HG03571 (cell line): ENCODE results near the gene IQCK.
"Not testable (repeated sequence)": the region's sequence is repeated elsewhere in the genome, so short reads cannot be mapped to it uniquely, and the experiment has no call there.

Experiments
- ATAC-seq: cut with Tn5 transposase; IDR thresholded peaks from one replicate; pipeline ENCODE4 v1.9.1; 2021; ENCODE audit not compliant: unreplicated experiment

IQCK gene

DNA sequence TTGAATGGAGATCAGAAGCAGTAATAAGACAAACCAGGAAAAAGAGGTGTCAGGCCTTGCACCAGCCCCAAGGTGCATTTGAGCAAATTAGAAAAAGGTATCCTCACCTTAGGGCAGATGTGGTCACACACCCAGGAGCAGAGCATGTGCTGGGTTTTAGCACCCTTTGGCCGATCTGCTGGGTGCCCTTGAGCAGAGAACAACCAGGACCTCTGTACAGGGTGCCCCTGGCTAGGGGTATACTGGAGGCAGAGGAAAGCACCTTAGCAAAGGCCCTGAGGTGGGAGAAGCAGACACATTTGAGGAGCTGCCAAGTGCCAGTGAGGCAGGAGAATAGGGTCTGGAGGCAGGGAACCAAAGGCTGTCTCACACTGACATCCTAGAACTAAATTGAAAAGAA lies 67.0 kb downstream of the IQCK start:
- no peak for ATAC-seq

DNA sequence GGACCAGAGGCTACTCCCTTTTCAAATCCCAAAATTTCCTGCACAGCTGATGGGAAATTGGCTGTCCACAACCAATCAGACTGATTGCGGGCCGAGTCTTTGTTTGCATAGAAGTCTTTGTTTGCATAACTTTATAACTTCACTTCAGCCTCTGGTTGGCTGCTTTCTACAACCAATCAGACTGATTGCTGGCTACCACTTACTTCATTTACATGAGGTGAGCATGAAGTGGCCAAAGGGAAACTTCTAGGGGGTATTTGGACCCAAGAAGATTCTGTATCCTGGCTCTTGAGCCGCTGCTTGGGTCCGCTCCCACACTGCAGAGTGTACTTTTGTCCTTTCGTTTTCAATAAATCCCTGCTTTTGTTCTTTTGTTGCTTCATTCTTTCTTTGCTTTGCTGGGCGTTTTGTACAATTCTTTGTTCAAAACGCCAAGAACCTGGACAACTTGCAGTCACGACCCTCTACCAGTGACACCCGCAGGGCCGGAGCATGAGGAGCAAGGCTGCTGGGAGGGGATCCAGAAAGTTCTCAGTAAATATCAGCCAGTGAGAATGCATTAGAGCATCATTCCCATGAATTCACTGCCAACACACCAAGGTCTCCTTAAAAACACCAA lies 67.5 kb downstream of the IQCK start:
- no peak for ATAC-seq

DNA sequence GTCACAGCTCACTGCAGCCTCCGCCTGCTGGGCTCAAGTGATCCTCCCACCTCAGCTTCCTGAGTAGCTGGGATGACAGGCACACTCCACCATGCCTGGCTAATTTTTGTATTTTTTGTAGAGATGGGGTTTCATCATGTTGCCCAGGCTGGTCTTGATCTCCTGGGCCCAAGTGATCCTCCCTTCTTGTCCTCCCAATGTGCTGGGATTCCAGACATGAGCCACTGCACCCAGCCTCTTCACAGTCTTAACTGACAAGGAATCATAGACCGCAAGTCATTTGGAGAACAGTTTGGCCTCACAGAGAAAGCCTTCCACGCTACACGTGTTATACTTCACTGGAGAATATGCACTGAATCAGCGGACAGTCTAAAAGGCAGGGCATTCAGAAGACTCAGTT lies 83.3 kb downstream of the IQCK start:
- not testable (repeated sequence) for ATAC-seq

DNA sequence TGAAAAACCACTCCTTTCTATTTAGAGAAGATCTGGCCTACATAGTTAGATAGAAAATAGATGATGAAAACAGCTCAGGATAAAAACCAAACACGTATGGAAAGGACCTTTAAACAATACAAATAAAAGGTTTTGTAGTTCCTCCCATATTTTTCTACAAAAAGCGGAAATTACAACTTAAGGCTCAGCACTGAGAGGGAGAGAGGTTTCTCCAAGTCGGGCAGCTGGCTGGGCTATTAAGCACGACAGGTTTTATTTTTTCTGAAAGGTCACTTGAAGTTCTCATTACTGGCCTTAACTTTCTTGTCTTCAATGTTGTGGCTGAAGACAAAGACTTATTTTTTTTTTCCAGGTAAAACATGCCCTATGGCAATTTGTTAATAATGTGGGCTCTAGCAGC lies 83.8 kb downstream of the IQCK start:
- not testable (repeated sequence) for ATAC-seq

DNA sequence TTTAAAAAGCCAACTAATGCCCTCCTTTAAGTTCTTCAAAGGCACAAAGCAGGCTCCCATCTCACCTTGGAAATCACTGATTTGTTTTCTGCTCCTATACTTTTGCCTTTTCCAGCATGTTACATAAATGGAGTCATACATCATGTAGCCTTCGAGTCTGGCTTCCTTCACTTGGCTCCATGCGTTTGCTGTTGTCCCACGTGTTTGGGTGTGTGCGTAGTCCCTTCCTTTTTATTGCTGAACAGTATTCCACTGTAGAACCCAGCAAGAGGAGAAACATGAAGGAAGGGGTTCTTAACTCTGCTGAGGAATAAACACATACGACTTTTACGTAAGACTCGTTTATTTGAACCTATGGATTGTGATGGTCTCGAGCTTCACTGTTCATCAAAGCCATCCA lies 84.5 kb downstream of the IQCK start:
- ATAC-seq = no peak

DNA sequence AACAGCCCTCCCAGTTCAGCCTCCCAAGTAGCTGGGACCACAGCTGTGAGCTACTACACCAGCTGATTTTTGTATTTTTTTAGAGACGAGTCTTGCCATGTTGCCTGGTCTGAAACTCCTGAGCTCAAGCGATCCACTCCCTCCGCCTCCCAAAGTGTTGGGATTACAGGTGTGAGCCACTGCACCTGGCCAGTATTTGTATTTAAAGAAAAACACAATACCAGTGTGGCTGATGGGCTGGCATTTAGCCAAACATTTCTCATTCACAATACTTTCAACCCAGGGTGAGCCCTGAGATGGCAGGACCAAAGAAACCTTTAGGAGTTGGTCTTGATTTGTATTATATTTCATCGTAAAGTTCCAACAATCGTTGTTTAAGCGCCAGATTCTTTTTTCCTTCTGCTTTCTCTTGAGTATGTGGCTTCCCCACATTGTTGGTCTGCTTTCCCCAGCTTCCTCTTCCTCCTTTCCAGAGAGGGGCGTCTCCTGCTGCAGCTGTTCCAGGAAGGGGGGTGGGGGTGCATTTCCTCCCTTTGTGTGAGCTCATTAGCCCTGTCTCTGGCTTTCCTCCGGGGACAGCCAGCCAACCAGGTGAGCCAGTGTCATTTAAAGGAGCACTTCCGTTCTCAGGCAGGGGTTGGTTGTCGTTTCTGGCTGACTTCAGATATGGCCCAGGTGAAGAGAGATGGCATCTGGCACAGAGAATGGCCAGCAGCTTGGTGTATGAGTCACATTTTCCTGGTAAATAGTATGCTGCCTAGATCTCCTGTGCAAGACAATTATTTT lies 86.7 kb downstream of the IQCK start:
- no peak for ATAC-seq

DNA sequence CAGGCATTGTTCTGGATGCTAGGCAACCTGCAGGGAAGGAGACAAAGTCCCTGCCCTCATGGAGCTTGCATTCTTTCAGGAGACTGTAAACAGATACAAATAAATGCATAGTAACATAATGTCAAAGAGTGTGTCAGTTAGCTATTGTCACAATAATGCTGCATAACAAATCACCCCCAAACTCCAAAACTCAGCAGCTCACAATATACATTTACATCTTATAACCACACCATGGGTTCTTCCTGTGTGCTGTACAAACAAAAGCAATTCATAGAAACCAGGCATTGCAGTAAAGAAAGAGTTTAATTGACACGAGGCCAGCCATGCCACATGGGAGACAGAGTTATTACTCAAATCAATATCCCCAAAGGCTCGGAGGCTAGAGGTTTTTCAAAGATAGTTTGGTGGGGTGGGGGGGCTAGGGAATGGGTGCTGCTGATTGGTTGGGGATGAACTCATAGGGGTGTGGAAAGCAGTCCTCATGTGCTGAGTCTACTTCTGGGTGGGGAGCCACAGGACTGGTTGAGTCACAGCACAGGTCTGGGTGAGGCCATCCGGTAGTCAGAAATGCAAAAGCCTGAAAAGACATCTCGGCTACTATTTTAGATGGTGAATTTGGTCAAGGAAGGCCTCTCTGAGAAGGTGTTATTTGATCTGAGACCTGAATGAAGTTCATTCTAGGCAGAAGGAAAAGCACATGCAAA lies 87.5 kb downstream of the IQCK start:
- ATAC-seq = no peak

DNA sequence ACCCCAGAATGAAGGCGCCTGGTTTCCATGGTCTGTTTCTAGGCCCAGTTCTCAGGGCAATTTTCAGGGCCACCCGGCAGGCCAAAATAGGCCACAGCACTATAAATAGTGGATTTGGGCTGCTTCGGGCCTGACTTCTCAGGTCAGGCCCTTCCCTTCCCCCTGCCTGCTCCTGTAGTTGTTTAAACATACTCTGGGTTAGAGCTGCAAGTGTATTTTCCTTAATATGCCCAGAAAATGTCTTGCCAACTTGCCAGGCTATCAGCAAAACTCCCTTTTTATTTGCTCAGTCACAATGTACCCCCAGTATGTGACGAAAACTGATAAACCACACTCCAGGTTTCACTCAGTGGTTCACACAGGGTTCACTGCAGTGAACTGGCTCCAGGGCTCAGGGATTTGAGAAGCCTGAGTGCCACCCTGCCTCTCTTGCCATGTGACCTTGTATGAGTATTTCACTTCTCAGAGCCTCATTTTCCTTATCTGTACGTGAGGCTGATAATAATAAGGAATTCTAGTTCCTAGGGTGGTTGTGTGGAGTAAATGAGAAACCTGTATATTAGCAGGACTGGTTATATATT lies 90.1 kb downstream of the IQCK start:
- ATAC-seq = no peak

DNA sequence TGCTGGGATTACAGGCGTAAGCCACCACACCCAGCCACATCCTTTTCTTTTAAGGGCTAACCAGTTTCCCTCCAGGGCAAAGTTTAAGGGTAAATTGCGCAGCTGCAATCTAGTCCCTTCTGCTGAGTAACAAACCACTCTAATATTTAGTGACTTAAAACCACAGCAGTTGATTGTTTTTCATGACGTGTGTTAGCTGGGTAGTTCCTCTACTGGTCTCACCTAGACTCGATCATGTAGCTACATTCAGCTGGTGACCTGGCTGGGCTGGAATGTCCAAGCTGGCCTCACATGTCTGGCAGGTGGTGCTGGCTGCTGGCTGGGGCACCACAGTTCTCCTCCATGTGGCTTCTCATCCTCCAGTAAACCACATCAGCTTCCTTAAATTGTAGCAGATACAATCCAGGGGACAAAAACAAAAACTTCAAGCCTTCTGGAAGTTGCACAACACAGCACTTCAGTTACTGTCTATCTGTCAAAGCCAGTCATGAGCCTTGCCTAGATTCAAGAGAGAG lies 91.1 kb downstream of the IQCK start:
- ATAC-seq = no peak

DNA sequence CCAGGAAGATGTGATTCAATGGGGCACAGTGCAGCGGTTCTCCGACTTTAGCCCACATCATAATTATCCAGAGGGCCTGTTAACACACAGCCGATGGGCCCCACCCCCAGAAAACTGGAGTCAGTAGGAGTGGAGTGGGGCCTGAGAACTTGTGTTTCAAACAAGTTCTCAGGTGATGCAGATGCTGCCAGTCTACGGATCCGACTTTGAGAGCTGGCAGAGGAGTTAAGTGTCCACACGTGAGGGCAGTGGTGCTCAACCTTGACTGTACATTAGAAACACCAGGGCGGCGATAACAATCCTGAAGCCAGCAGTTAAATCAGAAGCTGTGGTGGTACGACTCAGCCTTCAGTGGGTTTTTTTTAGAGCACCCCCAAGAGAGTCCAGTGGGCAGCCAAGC lies 91.6 kb downstream of the IQCK start:
- ATAC-seq = no peak

DNA sequence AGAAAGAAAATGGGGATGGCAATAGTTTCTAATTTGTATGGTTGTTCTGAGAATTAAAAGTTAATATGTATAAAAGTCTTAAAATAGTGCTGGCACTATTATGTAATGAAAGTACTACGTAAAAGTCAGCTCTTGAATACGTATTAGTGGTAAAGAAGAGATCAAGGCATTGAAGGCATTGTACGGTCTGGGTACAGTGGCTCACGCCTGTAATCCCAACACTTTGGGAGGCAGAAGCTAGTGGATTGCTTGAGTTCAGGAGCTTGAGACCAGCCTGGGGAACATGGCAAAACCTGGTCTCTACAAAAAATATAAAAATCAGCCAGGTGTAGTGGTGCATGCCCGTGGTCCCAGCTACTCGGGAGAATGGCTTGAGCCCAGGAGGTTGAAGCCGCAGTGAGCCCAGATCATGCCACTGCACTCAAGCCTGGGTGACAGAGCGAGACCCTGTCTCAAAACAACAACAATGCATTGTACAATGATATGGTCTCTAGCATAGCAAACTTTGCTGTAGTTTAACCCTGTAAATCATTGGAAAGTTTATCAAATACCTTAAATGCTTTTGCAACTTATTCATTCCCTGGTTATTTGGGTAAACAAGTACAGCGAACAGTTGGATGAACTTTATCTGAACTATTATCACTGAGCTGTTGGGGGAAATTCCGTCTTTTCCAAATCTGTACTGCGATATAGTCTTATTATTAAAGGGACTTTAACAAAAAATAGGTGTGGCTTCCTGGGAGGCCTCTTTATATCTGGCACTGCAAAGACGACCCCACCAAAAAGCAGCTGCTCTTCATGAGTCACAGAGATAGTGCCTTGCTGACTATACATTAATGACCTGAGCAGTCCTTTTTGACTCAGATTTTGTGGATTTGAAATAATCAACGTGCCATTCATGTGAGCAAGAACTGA lies 93.0 kb downstream of the IQCK start:
- ATAC-seq = no peak

DNA sequence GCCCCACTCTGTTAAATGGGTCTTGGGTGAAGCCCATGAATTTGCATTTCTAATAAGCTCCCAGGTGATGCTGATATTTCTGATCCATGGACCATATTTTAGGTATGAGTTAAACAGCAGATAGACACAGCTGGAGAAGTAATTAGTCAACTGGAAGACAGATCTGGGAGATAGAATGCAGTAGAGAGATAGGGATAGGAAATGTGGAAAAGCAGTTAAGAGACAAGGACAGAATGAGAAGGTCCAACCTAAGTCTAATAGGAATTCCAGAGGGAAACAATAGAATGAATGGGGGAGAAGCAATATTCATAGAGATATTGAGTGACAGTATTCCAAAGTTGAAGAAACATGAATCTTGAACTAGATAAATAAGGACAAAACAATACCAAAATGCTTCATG lies 94.9 kb downstream of the IQCK start:
- no peak for ATAC-seq

DNA sequence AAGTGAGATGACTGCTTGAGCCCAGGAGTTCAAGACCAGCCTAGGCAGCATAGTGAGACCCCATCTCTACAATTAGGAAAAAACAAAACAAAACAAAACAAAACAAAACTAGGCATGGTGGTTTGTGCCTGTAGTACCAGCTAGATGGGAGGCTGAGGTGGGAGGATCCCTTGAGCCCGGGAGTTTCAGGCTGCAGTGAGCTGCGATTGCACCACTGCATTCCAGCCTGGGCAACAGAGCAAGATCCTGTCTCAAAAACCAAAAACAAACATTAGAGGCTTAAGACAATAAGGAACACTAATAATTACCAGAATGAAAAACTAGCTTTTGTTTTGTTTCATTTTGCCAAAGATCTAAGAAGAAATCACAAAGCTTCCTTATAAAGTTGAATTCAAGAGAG lies 97.3 kb downstream of the IQCK start:
- no peak for ATAC-seq

DNA sequence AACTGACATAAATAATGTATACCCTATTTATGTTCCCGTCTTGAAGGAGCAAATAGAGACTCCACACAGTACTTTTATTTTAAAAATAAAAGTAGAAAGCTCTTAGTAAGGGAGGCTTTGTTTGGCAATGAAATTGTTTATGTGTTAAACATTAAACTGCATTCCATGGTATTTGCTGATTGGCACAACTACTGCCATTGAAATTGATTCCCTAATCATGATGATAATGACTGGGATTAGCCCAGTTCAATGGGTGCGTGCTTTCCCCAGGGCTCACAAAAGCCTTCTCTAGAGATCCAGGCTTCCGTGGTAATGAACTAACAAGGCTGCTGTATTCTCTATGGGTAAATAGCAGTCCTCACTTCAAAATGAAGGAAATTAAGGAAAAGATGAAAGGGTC lies 99.1 kb downstream of the IQCK start:
- no peak for ATAC-seq

DNA sequence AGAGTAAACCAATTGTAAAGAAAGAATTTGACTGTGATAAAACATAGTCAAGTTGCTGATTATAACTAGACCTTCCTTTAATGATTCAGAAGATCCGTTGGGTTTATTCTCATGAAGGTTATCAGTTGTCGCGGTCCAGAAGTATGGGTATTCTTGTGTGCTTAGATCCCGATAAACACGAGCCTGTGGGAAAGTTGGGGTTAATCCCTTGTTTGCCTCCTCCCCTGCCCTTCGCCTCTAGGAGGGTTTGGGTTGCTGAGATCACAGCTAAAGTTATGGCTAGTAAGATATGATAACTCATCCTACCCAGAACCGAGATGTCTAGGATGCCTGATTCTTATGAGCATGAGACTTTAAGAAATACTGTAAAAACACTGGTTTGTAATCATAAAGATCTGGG lies 99.8 kb downstream of the IQCK start:
- no peak for ATAC-seq

DNA sequence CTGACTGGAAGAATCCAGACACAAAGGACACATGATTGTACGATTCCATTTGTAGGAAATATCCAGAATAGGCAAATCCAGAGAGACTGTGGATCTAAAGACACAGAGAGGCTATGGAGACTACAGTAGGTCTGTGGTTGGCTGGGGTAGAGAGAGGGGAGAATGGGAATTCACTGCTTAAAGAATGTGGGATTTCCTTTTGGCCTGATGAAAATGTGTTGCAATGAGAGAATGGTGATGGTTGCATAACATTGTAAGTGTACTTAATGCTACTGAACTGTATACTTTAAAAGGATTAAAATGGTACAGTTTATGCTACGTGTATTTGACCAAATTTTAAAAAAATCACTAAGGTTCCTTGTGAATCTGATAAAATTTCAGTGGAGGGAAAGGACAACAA lies 104.5 kb downstream of the IQCK start:
- ATAC-seq = no peak

DNA sequence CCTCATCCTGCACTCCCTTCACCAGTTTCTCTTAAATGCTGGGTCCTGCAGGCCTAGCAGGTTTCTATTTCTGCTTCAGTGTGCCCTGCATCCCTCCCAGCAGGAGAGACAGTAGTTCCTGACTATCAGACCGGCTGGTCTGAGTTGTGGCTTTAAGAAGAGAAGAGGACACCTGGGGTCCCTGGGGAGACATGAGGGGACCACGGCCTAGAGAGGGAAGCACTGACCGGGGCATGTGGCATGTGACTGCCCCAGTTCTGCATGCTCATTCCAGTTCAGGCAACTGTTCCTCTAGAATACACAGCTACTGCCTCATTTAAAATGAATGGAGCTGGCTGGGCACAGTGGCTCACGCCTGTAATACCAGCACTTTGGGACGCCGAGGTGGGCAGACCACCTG lies 105.3 kb downstream of the IQCK start:
- ATAC-seq = no peak

DNA sequence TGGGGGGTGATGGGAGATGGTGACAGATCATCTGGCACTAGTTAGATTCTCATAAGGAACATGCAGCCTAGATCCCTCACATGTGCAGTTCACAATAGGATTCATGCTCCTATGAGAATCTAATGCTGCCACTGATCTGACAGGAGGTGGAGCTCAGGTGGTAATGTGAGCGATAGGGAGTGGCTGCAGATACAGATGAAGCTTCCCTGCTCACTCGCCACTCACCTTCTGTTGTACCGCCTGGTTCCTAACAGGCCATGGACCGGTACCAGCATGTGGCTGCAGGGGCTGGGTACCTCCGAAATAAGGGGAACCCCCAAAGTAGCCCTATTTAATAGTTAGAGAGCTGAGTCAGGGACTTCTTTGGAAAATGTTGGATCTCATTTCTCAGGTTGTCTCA lies 106.1 kb downstream of the IQCK start:
- ATAC-seq = no peak

DNA sequence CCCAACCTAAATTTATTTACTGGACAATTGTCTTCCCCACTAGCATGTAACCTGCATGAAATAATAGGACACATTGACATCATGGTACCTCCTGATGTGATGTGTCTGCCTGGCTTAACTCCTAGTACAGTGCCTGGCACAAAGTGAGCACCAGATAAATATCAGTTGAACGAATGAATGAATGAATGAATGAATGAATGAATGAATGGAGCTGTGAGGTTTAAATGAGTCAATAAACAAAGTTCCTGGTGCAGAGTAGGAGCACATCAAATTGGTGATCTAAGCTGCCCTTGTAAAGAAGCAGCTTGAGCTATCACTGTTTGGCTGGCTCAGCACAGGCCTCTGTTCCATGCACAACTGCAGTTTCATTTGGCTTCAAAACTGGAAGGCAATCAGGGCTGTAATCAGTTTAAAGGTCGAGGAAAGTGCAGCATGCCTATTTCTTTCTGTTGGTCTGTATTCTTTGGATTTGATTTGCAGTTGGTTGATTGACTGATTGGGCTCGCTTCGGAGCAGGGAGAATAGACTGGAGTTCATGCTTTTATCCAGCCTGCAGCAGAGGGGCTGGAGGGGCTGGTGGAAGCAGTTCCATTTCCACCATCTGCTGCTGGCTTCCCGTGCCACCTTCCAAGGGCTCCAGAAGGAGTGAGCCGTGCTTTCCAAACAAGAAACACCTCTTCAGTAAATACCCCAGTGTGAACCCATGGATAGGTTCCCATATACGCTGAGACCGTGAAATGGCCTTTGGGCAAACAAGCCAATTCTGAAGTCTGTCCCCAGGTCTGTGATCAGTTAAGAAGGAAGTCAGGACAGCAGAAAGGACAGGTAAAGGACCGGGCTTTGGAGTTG lies 112.0 kb downstream of the IQCK start:
- no peak for ATAC-seq
